Tibial nerve (tissue), 3 donors: ENCODE measurements around the gene RASSF8.

Source experiments
- POLR2A ChIP-seq, 2 donors: fragments of 450-650 bp; IDR thresholded peaks; one replicate each; pipeline ENCODE4 v1.6.1; 2017; ENCODE audit warnings: antibody characterized with exemption in 2 of 2, mild to moderate bottlenecking in 2 of 2, moderate library complexity in 2 of 2
- TF ChIP-seq, protein P1 (sequence below), 5 experiments: fragments of 200-600 bp in 3 of 5; fragments of 450-650 bp in 2 of 5; sonication (generic) in 3 of 5; IDR thresholded peaks; one replicate each; pipeline ENCODE4 v1.5.1; 2016 to 2019; ENCODE audit warnings: antibody characterized with exemption in 5 of 5, mild to moderate bottlenecking in 3 of 5, moderate library complexity in 2 of 5

GRCh38 chr12:25982416-25982815 lies 23.9 kb downstream of the RASSF8 start:
- TF ChIP-seq, protein P1, sequence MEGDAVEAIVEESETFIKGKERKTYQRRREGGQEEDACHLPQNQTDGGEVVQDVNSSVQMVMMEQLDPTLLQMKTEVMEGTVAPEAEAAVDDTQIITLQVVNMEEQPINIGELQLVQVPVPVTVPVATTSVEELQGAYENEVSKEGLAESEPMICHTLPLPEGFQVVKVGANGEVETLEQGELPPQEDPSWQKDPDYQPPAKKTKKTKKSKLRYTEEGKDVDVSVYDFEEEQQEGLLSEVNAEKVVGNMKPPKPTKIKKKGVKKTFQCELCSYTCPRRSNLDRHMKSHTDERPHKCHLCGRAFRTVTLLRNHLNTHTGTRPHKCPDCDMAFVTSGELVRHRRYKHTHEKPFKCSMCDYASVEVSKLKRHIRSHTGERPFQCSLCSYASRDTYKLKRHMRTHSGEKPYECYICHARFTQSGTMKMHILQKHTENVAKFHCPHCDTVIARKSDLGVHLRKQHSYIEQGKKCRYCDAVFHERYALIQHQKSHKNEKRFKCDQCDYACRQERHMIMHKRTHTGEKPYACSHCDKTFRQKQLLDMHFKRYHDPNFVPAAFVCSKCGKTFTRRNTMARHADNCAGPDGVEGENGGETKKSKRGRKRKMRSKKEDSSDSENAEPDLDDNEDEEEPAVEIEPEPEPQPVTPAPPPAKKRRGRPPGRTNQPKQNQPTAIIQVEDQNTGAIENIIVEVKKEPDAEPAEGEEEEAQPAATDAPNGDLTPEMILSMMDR (IDR thresholded peaks at IDR 0.05) = no peak
- TF ChIP-seq POLR2A (IDR thresholded peaks at IDR 0.05) = no peak
